ENCODE data around the gene MS4A2. TPM values are rescaled to one million over a fixed set of nuclear protein-coding genes. Genes with fewer than 3 reads are reported as not detected.

Gene MS4A2
- polyA plus RNA-seq, 3 donors, result 0.19 to 0.26 TPM; not detected in 1

GRCh38 chr11:60118338-60118737 lies 29.9 kb downstream of the MS4A2 start:
- H2AFZ ChIP-seq (ENCODE audit: insufficient read depth, low read depth, low read length, poor library complexity, severe bottlenecking), result no peak overlapping the region
- intact Hi-C loops (cut with micrococcal nuclease), result no loop called here
- peaks cover 47% of the 10 kb centered on the region for H3K4me1 Mint-ChIP-seq
- no peak overlapping the region for H3K4me3 Mint-ChIP-seq
- H3K9me3 ChIP-seq (replicated peaks in 1 of 2; ENCODE audit: control insufficient read depth in 1 of 2, insufficient read depth in 1 of 2, low read length in 2 of 2), result peaks cover 0 to 2% of the 10 kb centered on the region in 2 donors
- peaks cover 0 to 5% of the 10 kb centered on the region in 2 donors for H3K36me3 Mint-ChIP-seq
- H3K27ac ChIP-seq (ENCODE audit: low read depth in 1 of 2, low read length in 2 of 2), result no peak overlapping the region
- peaks cover 0 to 4% (median 2%) of the 10 kb centered on the region in 3 donors for H3K27me3 Mint-ChIP-seq (ENCODE audit: low read depth in 3 of 3)
- TF ChIP-seq CTCF (IDR thresholded peaks at IDR 0.05), result no peak
- no peak overlapping the region for H3K9ac ChIP-seq (ENCODE audit: insufficient read depth, low read length, poor library complexity, severe bottlenecking)
- no peaks in the 10 kb centered on the region for H3K36me3 ChIP-seq (replicated peaks in 1 of 2; ENCODE audit: control insufficient read depth in 1 of 2, insufficient read depth in 2 of 2, low read length in 2 of 2)
- no peak for DNase-seq
- H3K79me2 ChIP-seq (ENCODE audit: insufficient read depth, low read length), result no peaks in the 10 kb centered on the region
- H4K20me1 ChIP-seq (ENCODE audit: insufficient read depth, low read length), result no peaks in the 10 kb centered on the region
- peak overlapping the region in 1 of 7 donors; percentile 24 for H3K27ac Mint-ChIP-seq
- H3K27me3 ChIP-seq (ENCODE audit: control insufficient read depth in 2 of 2, insufficient read depth in 2 of 2, low read length in 2 of 2), result no peaks in the 10 kb centered on the region
- H3K4me2 ChIP-seq (replicated peaks; ENCODE audit: extremely low read depth, low read length, poor library complexity, severe bottlenecking), result no peak overlapping the region
- H3K9me3 Mint-ChIP-seq, result peaks cover 0 to 13% (median 0%) of the 10 kb centered on the region in 7 donors
- H3K4me3 ChIP-seq (replicated peaks in 1 of 3; ENCODE audit: low read depth in 2 of 3, low read length in 3 of 3), result no peak overlapping the region
- peaks cover 27 to 49% of the 10 kb centered on the region in 2 donors for H3K4me1 ChIP-seq (ENCODE audit: control insufficient read depth in 1 of 2, insufficient read depth in 2 of 2, low read length in 2 of 2)
- no CpG with 5 or more reads among the region's 2 CpGs for WGBS (ENCODE audit: insufficient coverage)

GRCh38 chr11:60119710-60120109 lies 31.2 kb downstream of the MS4A2 start:
- Histone ChIP-seq H3K27ac (ENCODE audit: low read depth in 1 of 2, low read length in 2 of 2) (peak overlapping the region in 1 of 2 donors; percentile 65), H3K4me2 (replicated peaks; ENCODE audit: extremely low read depth, low read length, poor library complexity, severe bottlenecking) (peak overlapping the region; percentile 37), H3K4me3 (replicated peaks in 1 of 3; ENCODE audit: low read depth in 2 of 3, low read length in 3 of 3) (peak overlapping the region in 1 of 3 experiments; percentile 23), H3K36me3 (replicated peaks in 1 of 2; ENCODE audit: control insufficient read depth in 1 of 2, insufficient read depth in 2 of 2, low read length in 2 of 2) (no peaks in the 10 kb centered on the region), H3K79me2 (ENCODE audit: insufficient read depth, low read length) (no peaks in the 10 kb centered on the region), H3K4me1 (ENCODE audit: control insufficient read depth in 1 of 2, insufficient read depth in 2 of 2, low read length in 2 of 2) (peaks cover 27 to 44% of the 10 kb centered on the region in 2 donors), H4K20me1 (ENCODE audit: insufficient read depth, low read length) (no peaks in the 10 kb centered on the region), H3K27me3 (ENCODE audit: control insufficient read depth in 2 of 2, insufficient read depth in 2 of 2, low read length in 2 of 2) (no peaks in the 10 kb centered on the region), H3K9me3 (replicated peaks in 1 of 2; ENCODE audit: control insufficient read depth in 1 of 2, insufficient read depth in 1 of 2, low read length in 2 of 2) (peaks cover 0 to 2% of the 10 kb centered on the region in 2 donors), H2AFZ (ENCODE audit: insufficient read depth, low read depth, low read length, poor library complexity, severe bottlenecking) (no peak overlapping the region), H3K9ac (ENCODE audit: insufficient read depth, low read length, poor library complexity, severe bottlenecking) (no peak overlapping the region)
- no CpG with 5 or more reads among the region's 2 CpGs for WGBS (ENCODE audit: insufficient coverage)
- DNase-seq, result peak; percentile 56 to 75 (median 69)
- intact Hi-C loops (cut with micrococcal nuclease), result no loop called here
- Mint-ChIP-seq H3K27ac (peak overlapping the region in 5 of 7 donors; percentile 55 to 72 (median 60)), H3K4me1 (peaks cover 43% of the 10 kb centered on the region), H3K36me3 (peaks cover 0 to 5% of the 10 kb centered on the region in 2 donors), H3K27me3 (ENCODE audit: low read depth in 3 of 3) (peaks cover 0 to 2% (median 0%) of the 10 kb centered on the region in 3 donors), H3K4me3 (no peak overlapping the region), H3K9me3 (peaks cover 0 to 13% (median 0%) of the 10 kb centered on the region in 7 donors)
- TF ChIP-seq CTCF (IDR thresholded peaks at IDR 0.05), result no peak
